ENCODE results near the gene SERTAD3.
"Not testable (repeated sequence)": the region's sequence is repeated elsewhere in the genome, so short reads cannot be mapped to it uniquely, and the experiment has no call there.

SERTAD3 gene

DNA sequence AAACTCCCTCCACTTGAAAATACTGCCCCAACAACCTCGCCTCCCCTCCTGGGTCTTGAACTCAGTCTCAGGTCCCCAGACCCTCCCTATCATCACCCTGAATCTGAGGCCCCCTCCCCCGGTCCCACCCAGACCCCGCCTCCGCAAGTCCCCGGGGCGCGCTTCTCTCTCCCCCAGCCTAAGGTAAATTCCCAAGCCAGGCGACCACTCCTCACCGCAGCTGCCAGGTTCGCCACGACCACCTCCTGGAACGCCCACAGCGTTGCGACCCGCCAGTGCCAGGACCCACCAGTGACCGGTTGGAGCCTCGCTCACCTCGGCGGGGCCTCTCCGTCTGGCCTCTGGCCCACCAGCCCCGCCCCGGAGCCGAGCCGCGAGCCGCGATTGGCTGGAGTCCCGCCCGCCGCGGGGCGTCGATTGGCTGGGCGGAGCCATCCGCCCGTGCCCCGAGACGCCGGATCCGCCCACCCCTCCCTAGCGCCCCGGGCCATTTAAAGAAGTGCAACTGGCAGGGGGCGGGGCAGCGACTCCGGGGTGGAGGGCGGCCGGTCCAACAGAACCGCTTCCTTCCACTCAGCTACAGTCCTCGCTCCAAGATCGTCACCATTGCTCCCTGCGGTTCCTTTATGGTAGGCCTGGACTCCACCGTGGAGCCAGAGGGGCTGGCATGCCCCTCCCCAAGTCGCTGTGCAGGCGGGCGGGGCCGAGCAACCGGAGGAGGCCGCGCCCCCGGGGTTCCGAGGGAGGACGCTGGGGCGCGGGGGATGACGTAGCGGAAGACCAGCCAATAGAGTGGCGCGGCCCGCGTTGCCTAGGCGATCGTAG lies at the start of gene SERTAD3:
Gene SERTAD3, minus strand, starts transcription at position 336 of the 825 bp plus-strand sequence. CDS start 2,255 bp downstream, outside the sequence.
- peak; percentile 89 for DNase-seq

DNA sequence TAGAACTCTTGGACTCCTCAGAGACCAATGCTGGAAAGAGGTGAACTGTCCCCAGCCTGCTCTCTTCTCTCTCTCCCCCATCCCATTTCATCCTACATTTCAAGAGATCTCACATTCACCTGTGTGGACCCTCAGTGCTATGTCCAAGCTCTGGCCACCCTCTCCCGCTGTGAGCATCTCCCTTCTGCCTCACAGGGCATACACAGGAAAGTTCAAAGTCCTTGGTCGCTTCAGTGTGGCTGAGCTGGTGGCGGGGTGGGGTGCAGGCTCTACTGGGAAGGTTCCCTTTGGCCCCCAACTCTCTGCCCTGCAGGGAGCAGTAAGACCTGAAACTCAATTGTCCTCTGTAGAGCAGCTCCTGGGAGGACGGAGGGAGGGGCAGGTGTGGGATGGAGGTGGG lies 49.6 kb upstream of the SERTAD3 start:
- no peak for DNase-seq

GRCh38 chr19:40492274-40492673 lies 48.1 kb upstream of the SERTAD3 start:
- DNase-seq = no peak

- DNase-seq = no peak
These were observed 45.7 kb upstream of the SERTAD3 start for GRCh38 chr19:40489882-40490230.

- no peak for DNase-seq
These were observed 41.9 kb upstream of the SERTAD3 start for GRCh38 chr19:40486017-40486416.

DNA sequence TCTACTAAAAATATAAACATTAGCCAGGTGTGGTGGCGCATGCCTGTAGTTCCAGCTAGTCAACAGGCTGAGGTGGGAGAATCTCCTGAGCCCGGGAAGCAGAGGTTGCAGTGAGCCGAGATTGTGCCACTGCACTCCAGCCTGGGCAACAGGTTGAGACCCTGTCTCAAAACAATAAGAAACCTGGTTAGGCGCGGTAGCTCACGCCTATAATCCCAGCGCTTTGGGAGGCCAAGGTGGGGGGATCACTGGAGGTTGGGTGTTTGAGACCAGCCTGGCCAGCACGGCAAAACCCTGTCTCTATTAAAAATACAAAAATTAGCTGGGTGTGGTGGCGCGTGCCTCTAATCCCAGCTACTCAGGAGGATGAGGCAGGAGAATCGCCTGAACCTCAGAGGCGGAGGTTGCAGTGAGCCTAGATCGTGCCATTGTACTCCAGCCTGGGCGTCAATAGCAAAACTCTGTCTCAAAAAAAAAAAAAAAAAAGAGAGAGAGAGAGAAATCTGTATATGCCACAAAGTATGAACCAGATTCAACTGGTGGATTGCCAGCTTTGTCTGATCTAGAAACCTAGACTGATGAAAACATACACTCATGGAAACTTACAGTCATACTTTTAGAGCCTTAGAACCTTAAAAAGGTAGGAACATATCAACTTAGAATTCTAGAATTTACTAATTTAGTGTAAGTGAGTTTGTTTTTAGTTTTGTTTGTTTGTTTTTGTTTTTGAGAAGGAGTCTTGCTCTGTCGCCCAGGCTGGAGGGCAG lies 31.9 kb upstream of the SERTAD3 start:
- not testable (repeated sequence) for DNase-seq

DNA sequence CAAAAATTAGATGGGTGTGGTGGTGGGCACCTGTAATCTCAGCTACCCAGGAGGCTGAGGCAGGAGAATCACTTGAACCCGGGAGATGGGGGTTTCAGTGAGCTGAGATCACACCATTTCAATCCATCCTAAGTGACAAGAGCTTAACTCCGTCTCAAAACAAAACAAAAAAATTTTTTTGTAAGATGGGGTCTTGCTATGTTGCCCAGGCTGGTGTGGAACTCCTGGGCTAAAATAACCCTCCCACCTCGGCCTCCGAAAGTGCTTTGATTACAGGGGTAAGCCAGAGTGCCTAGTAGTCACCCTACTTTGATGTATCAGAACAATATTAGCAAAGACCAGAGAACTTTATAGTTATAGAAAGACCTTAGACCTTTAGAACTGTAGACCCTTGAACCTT lies 30.6 kb upstream of the SERTAD3 start:
- DNase-seq = no peak

- DNase-seq = no peak
These were observed 28.4 kb upstream of the SERTAD3 start for GRCh38 chr19:40472516-40472915.

GRCh38 chr19:40471111-40471510 lies 27.0 kb upstream of the SERTAD3 start:
- DNase-seq = no peak

GRCh38 chr19:40469011-40469410 lies 24.9 kb upstream of the SERTAD3 start:
- no peak for DNase-seq

DNA sequence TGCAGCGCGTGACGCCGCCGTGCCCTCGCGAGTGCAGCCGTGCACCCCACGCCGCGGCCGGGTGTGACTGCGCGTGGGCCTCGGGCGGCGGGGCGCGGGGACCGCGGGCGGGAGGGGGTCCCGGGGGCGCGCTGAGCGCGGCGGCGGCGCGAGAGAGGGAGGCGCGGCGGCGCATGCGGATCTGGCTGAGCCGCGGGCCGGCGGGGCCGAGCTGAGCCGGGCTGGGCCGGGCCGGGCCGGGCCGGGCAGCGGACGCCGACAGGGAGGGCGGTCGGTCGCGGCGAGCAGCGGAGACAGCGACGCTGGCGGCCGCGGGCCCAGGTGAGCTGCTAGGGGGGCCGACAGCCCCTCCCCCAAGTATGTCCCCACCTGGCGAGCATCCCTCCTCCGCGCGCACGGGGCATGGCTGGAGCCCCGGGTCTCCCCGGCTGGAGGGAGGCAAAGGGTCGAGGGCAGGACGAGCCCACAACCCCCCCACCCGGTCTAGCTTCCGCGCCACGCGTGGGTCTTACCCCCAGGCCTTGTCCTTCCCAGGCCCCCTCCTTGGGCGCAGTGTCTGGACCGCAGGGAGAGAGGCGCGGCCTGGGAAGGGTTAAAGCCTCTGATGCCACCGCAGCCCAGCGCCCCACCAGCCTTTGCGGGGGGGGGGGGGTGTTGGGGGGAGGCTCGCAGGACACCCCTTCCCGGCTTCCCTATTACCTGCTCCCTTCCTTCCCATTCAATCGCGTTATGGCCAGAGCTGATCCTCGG lies 23.0 kb upstream of the SERTAD3 start, which contains the start of gene SPTBN4:
Gene SPTBN4, plus strand, starts transcription at position 17 of the 750 bp plus-strand sequence. CDS start 5,621 bp downstream, outside the sequence.
- no peak for DNase-seq

GRCh38 chr19:40466219-40466984 lies 22.3 kb upstream of the SERTAD3 start:
- no peak for DNase-seq

GRCh38 chr19:40465557-40466218 lies 21.6 kb upstream of the SERTAD3 start, which contains the start of gene BLVRB:
Gene BLVRB (minus strand): TSS chr19:40465745. CDS start chr19:40465688, 57 bp downstream.
- DNase-seq = peak; percentile 79

- DNase-seq = no peak
These were observed 21.0 kb upstream of the SERTAD3 start for GRCh38 chr19:40465025-40465556.

DNA sequence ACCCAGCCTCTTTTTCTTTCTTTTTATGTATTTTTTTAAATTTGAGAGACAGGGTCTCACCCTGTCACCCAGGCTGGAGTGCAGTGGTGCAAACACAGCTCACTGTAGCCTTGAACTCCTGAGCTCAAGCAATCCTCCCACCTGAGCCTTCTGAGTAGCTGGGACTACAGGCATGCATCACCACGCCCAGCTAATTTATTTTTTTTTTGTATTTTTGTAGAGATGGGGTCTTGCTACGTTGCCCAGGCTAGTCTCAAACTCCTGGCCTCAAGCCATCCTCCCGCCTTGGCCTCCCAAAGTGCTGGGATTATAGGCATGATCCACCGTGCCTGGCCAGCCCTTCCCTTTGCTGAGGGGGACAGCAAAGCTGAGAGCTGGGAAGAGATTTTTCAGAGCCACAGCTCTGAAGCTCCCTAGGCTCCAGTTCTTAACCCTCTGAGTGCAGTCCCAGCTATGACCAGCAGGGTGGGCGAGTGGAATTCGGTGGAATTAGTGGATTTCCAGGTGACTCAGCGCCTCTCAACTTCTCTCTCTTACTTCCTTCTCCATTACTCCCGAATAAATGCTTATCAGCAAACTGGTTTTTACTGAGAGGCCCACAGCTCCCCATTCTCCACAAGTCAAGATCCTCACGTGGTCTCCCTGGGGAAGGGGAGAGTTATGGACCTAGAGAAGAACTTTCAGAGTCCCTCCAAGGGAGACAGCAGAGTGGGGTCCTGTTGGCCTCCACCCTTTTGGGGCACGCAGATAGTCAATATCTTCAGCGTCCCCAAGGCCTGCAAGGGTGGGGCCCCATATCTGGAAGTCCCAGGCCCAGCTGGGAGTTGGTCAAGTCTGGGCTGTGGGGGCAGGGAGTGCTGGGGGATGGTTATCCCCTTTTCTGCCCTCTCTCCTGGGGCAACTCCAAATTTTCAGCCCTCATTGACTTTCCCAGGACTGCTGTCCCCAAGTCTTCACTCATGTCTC lies 20.2 kb upstream of the SERTAD3 start:
- peak; percentile 16 for DNase-seq

GRCh38 chr19:40463587-40464037 lies 19.5 kb upstream of the SERTAD3 start:
- DNase-seq = not testable (repeated sequence)

DNA sequence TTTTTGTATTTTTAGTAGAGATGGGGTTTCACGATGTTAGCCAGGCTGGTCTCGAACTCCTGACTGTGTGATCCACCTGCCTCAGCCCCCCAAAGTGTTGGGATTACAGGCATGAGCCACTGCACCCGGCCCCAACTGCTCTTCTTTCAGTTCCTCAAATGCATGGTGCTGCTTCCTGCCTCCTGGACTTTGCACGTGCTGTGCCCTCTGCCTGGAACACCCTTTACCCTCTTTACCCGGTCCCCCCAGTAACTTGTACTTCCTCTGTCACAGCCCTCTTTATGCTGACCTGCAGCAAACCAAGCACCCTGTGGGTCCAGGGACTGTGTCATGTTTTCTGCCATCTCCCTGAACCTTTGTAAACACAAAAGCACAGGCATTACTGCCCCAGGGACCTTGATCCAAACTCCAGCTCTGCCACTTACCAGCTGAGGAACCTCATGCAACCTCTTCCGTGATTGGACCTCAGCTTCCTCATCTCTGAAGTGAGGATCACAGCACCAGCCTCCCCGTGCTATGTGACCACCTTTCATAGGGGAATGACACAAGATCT lies 17.6 kb upstream of the SERTAD3 start:
- no peak for DNase-seq

DNA sequence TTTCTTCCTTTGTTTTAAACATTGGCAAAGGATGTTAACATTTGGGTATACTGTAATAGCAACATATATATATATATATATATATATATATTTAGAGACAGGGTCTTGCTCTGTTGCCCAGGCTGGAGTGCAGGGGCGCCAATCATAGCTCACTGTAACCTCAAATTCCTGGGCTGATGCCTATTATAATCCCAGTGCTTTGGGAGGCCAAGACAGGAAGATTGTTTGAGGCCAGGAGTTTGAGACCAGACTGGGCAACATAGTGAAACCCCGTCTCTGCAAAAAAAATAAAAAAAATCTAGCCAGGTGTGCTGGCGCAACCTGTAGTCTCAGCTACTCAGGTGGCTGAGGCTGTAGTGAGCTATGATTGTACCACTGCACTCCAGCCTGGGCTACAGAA lies 16.1 kb upstream of the SERTAD3 start:
- DNase-seq = no peak

DNA sequence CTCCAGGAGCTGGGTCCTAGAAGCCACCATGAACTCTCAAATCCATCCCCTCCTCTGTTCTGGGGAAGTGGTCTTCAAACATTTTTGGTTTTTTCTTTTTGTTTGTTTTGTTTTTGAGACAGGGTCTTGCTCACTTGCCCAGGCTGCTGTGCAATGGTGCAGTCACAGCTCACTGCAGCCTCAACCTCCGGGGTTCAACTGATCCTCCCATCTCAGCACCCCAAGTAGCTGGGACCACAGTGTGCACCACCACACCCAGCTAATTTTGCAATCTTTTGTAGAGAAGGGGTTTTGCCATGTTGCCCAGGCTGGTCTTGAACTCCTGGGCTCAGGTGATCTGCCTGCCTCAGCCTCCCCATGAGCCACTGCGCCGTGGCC lies 14.5 kb upstream of the SERTAD3 start:
- no peak for DNase-seq

All from NCI-H1092 (cell line).